ENCODE results near the gene TMEM200B.

Gene TMEM200B

GRCh38 chr1:29129916-29130315 lies 6.2 kb upstream of the TMEM200B start:
- Histone ChIP-seq H3K27me3 (ENCODE audit: control insufficient read depth, insufficient read depth, low read length) (peaks cover 26% of the 10 kb centered on the region), H3K36me3 (ENCODE audit: control insufficient read depth, insufficient read depth, low read length) (no peaks in the 10 kb centered on the region), H3K4me3 (ENCODE audit: low read length) (no peak overlapping the region), H3K9me3 (ENCODE audit: control insufficient read depth, low read length) (no peaks in the 10 kb centered on the region), H3K4me1 (ENCODE audit: control insufficient read depth, insufficient read depth, low read length) (peaks cover 9% of the 10 kb centered on the region), H3K9ac (ENCODE audit: low read length) (no peak overlapping the region)

GRCh38 chr1:29128739-29129138 lies 5.0 kb upstream of the TMEM200B start:
- H3K4me3 ChIP-seq (ENCODE audit: low read length) = no peak overlapping the region
- no peak overlapping the region for H3K9ac ChIP-seq (ENCODE audit: low read length)
- no peaks in the 10 kb centered on the region for H3K9me3 ChIP-seq (ENCODE audit: control insufficient read depth, low read length)
- peaks cover 34% of the 10 kb centered on the region for H3K27me3 ChIP-seq (ENCODE audit: control insufficient read depth, insufficient read depth, low read length)
- H3K4me1 ChIP-seq (ENCODE audit: control insufficient read depth, insufficient read depth, low read length) = peaks cover 11% of the 10 kb centered on the region
- no peaks in the 10 kb centered on the region for H3K36me3 ChIP-seq (ENCODE audit: control insufficient read depth, insufficient read depth, low read length)

- peaks cover 52% of the 10 kb centered on the region for H3K27me3 ChIP-seq (ENCODE audit: control insufficient read depth, insufficient read depth, low read length)
- no peak overlapping the region for H3K9ac ChIP-seq (ENCODE audit: low read length)
- H3K4me3 ChIP-seq (ENCODE audit: low read length) = no peak overlapping the region
These were observed 2.5 kb upstream of the TMEM200B start for GRCh38 chr1:29126198-29126597.

GRCh38 chr1:29125788-29126187 lies 2.1 kb upstream of the TMEM200B start:
- Histone ChIP-seq H3K27me3 (ENCODE audit: control insufficient read depth, insufficient read depth, low read length) (peaks cover 56% of the 10 kb centered on the region), H3K9me3 (ENCODE audit: control insufficient read depth, low read length) (no peaks in the 10 kb centered on the region), H3K4me3 (ENCODE audit: low read length) (no peak overlapping the region), H3K4me1 (ENCODE audit: control insufficient read depth, insufficient read depth, low read length) (peaks cover 21% of the 10 kb centered on the region), H3K36me3 (ENCODE audit: control insufficient read depth, insufficient read depth, low read length) (no peaks in the 10 kb centered on the region), H3K9ac (ENCODE audit: low read length) (no peak overlapping the region)

More at GRCh38 chr1:29126198-29126597, 2.5 kb upstream of the TMEM200B start:
- H3K9me3 ChIP-seq (ENCODE audit: control insufficient read depth, low read length) = no peaks in the 10 kb centered on the region
- peaks cover 21% of the 10 kb centered on the region for H3K4me1 ChIP-seq (ENCODE audit: control insufficient read depth, insufficient read depth, low read length)
- no peaks in the 10 kb centered on the region for H3K36me3 ChIP-seq (ENCODE audit: control insufficient read depth, insufficient read depth, low read length)

- peaks cover 59% of the 10 kb centered on the region for H3K27me3 ChIP-seq (ENCODE audit: control insufficient read depth, insufficient read depth, low read length)
- no peaks in the 10 kb centered on the region for H3K9me3 ChIP-seq (ENCODE audit: control insufficient read depth, low read length)
- peaks cover 21% of the 10 kb centered on the region for H3K4me1 ChIP-seq (ENCODE audit: control insufficient read depth, insufficient read depth, low read length)
- peak overlapping the region; percentile 75 for H3K9ac ChIP-seq (ENCODE audit: low read length)
- no peaks in the 10 kb centered on the region for H3K36me3 ChIP-seq (ENCODE audit: control insufficient read depth, insufficient read depth, low read length)
- no peak overlapping the region for H3K4me3 ChIP-seq (ENCODE audit: low read length)
These were observed 1.5 kb upstream of the TMEM200B start for GRCh38 chr1:29125237-29125641.

GRCh38 chr1:29124366-29125236 lies 898 bp upstream of the TMEM200B start:
- peak overlapping the region; percentile 75 for H3K9ac ChIP-seq (ENCODE audit: low read length)
- H3K9me3 ChIP-seq (ENCODE audit: control insufficient read depth, low read length) = no peaks in the 10 kb centered on the region
- no peaks in the 10 kb centered on the region for H3K36me3 ChIP-seq (ENCODE audit: control insufficient read depth, insufficient read depth, low read length)
- H3K4me3 ChIP-seq (ENCODE audit: low read length) = peak overlapping the region; percentile 41
- H3K4me1 ChIP-seq (ENCODE audit: control insufficient read depth, insufficient read depth, low read length) = peaks cover 21% of the 10 kb centered on the region
- H3K27me3 ChIP-seq (ENCODE audit: control insufficient read depth, insufficient read depth, low read length) = peaks cover 59% of the 10 kb centered on the region

GRCh38 chr1:29123053-29123886 lies 433 bp downstream of the TMEM200B start:
- Histone ChIP-seq H3K4me1 (ENCODE audit: control insufficient read depth, insufficient read depth, low read length) (peaks cover 21% of the 10 kb centered on the region), H3K36me3 (ENCODE audit: control insufficient read depth, insufficient read depth, low read length) (no peaks in the 10 kb centered on the region), H3K4me3 (ENCODE audit: low read length) (no peak overlapping the region)

GRCh38 chr1:29122682-29123052 lies 1.0 kb downstream of the TMEM200B start:
- peak overlapping the region; percentile 55 for H3K9ac ChIP-seq (ENCODE audit: low read length)
- H3K4me3 ChIP-seq (ENCODE audit: low read length) = no peak overlapping the region
- no peaks in the 10 kb centered on the region for H3K9me3 ChIP-seq (ENCODE audit: control insufficient read depth, low read length)
- peaks cover 54% of the 10 kb centered on the region for H3K27me3 ChIP-seq (ENCODE audit: control insufficient read depth, insufficient read depth, low read length)
- peaks cover 21% of the 10 kb centered on the region for H3K4me1 ChIP-seq (ENCODE audit: control insufficient read depth, insufficient read depth, low read length)
- H3K36me3 ChIP-seq (ENCODE audit: control insufficient read depth, insufficient read depth, low read length) = no peaks in the 10 kb centered on the region

More at GRCh38 chr1:29123053-29123886, 433 bp downstream of the TMEM200B start:
- Histone ChIP-seq H3K27me3 (ENCODE audit: control insufficient read depth, insufficient read depth, low read length) (peaks cover 59% of the 10 kb centered on the region), H3K9ac (ENCODE audit: low read length) (peak overlapping the region; percentile 55), H3K9me3 (ENCODE audit: control insufficient read depth, low read length) (no peaks in the 10 kb centered on the region)

- Histone ChIP-seq H3K4me3 (ENCODE audit: low read length) (no peak overlapping the region), H3K36me3 (ENCODE audit: control insufficient read depth, insufficient read depth, low read length) (no peaks in the 10 kb centered on the region), H3K4me1 (ENCODE audit: control insufficient read depth, insufficient read depth, low read length) (peaks cover 21% of the 10 kb centered on the region), H3K9me3 (ENCODE audit: control insufficient read depth, low read length) (no peaks in the 10 kb centered on the region), H3K9ac (ENCODE audit: low read length) (peak overlapping the region; percentile 55), H3K27me3 (ENCODE audit: control insufficient read depth, insufficient read depth, low read length) (peaks cover 54% of the 10 kb centered on the region)
These were observed 1.6 kb downstream of the TMEM200B start for GRCh38 chr1:29121936-29122681.

GRCh38 chr1:29121516-29121935 lies 2.2 kb downstream of the TMEM200B start:
- Histone ChIP-seq H3K4me1 (ENCODE audit: control insufficient read depth, insufficient read depth, low read length) (peaks cover 21% of the 10 kb centered on the region), H3K9me3 (ENCODE audit: control insufficient read depth, low read length) (no peaks in the 10 kb centered on the region), H3K36me3 (ENCODE audit: control insufficient read depth, insufficient read depth, low read length) (no peaks in the 10 kb centered on the region), H3K27me3 (ENCODE audit: control insufficient read depth, insufficient read depth, low read length) (peaks cover 54% of the 10 kb centered on the region), H3K9ac (ENCODE audit: low read length) (no peak overlapping the region), H3K4me3 (ENCODE audit: low read length) (no peak overlapping the region)

GRCh38 chr1:29120947-29121485 lies 2.7 kb downstream of the TMEM200B start:
- no peak overlapping the region for H3K9ac ChIP-seq (ENCODE audit: low read length)

More at GRCh38 chr1:29120947-29121485, 2.7 kb downstream of the TMEM200B start:
- H3K4me3 ChIP-seq (ENCODE audit: low read length) = no peak overlapping the region
- H3K27me3 ChIP-seq (ENCODE audit: control insufficient read depth, insufficient read depth, low read length) = peaks cover 52% of the 10 kb centered on the region
- no peaks in the 10 kb centered on the region for H3K9me3 ChIP-seq (ENCODE audit: control insufficient read depth, low read length)
- H3K4me1 ChIP-seq (ENCODE audit: control insufficient read depth, insufficient read depth, low read length) = peaks cover 21% of the 10 kb centered on the region
- no peaks in the 10 kb centered on the region for H3K36me3 ChIP-seq (ENCODE audit: control insufficient read depth, insufficient read depth, low read length)
